RWPE1 (cell line): Measurements from ENCODE around the gene COLEC12.

Experiments
- CTCF ChIA-PET: fragments of 350-600 bp; sonication (Branson Sonifier 250); formaldehyde crosslinking; extraction: SDS; loops from one replicate; lab custom pipeline; 2021; lab: Yijun Ruan, JAX
- POLR2A ChIA-PET: fragments of 400-600 bp; formaldehyde crosslinking; extraction: SDS; loops from one replicate; lab custom pipeline; 2020; ENCODE audit warnings: antibody characterized with exemption; ENCODE audit not compliant: low non-redundant PET; lab: Yijun Ruan, JAX
- DNase-seq: peaks from one replicate; pipeline ENCODE4 v3.0.0; 2012; ENCODE audit warnings: low spot score
- H3K27ac ChIP-seq: fragments of 450-650 bp; 2 replicates; pipeline ENCODE4 v1.5.1; 2017
- CTCF ChIP-seq: fragments of 450-650 bp; conservative IDR thresholded peaks from 2 replicates; pipeline ENCODE4 v1.5.1; 2017; ENCODE audit warnings: low read depth, mild to moderate bottlenecking

Gene COLEC12

GRCh38 chr18:490624-491023, 9.9 kb downstream of the COLEC12 start:
- ChIA-PET POLR2A (no interaction called here), CTCF (no interaction called here)
- no peak overlapping the region for H3K27ac ChIP-seq
- no peak for DNase-seq
- no peak for TF ChIP-seq CTCF

GRCh38 chr18:490024-490366, 10.5 kb downstream of the COLEC12 start:
- DNase-seq = no peak
- ChIA-PET CTCF (no interaction called here), POLR2A (no interaction called here)
- no peak overlapping the region for H3K27ac ChIP-seq
- TF ChIP-seq CTCF = no peak

GRCh38 chr18:489244-490023, 11.1 kb downstream of the COLEC12 start:
- CTCF ChIA-PET = no interaction called here
- no peak for DNase-seq
- H3K27ac ChIP-seq = no peak overlapping the region
- no peak for TF ChIP-seq CTCF
- POLR2A ChIA-PET = no interaction called here

- DNase-seq = no peak
- no peak for TF ChIP-seq CTCF
- ChIA-PET CTCF (no interaction called here), POLR2A (no interaction called here)
- no peak overlapping the region for H3K27ac ChIP-seq
Measured at GRCh38 chr18:486929-487740, 13.4 kb downstream of the COLEC12 start.

GRCh38 chr18:484749-485464, 15.6 kb downstream of the COLEC12 start:
- H3K27ac ChIP-seq = no peak overlapping the region
- DNase-seq = no peak
- no peak for TF ChIP-seq CTCF
- ChIA-PET POLR2A (no interaction called here), CTCF (interaction anchor here (1.0 kb wide), 1 partner anchor 17 kb away, joined by 8 read pairs; no protein-coding TSS in a partner anchor)

- DNase-seq = no peak
- POLR2A ChIA-PET = no interaction called here
- CTCF ChIA-PET = no interaction called here
- TF ChIP-seq CTCF = no peak
- H3K27ac ChIP-seq = no peak overlapping the region
Measured at GRCh38 chr18:478681-479080, 21.8 kb downstream of the COLEC12 start.
